Measurements from ENCODE around the gene ZNF580. TPM values are rescaled to one million over a fixed set of nuclear protein-coding genes. Genes with fewer than 3 reads are reported as not detected.

Gene ZNF580
- total and polyA plus RNA-seq, 2 of the 13 experiments (the other 11 are each of a cell fraction or from before 2014, with no cell fraction given): 4.4 to 6.0 TPM

DNA sequence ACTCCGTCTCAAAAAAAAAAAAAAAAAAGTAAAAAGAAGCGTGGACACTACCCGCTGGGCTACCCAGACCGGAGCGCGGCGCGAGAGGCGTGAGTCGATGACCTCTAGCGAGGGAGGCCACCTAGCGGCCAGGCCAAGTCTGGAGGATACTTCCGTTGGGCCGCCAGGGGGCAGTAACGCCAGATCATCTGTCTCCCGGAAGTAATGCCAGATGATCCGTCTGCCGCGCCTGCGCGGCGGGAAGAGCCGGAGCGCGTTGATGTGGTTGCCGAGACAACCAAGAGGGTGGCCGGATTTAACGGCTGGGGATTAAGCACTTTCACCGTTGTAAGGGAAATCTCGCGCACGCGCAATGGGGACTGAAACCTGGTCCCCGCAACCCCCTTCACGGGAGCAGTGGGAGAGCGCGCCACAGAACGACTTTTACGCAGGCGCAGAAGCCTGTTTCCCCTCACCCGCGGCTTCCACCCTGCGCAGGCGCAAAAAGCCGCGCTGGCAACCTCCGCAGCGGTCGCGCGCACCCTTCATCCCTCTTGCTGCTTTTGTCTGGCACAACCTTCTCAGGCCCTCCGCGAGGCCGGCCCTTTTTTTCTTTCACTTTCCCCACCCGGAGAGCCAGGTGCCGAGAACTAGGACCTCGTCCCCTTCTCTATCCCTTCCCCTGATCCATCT, 13.0 kb downstream of the ZNF580 start (continued):
- TF ChIP-seq FOXK2 (IDR thresholded peaks at IDR 0.05) (no peak), ONECUT2 (CRISPR knock-in tag; IDR thresholded peaks at IDR 0.05) (no peak), JARID2 (CRISPR knock-in tag; IDR thresholded peaks at IDR 0.05; ENCODE audit: insufficient replicate concordance) (no peak), ZBTB42 (CRISPR knock-in tag; IDR thresholded peaks at IDR 0.05) (peak; percentile 35; the same call in 1 of the 2 replicates), NFIC (IDR thresholded peaks at IDR 0.05; ENCODE audit: low read length) (no peak), DMAP1 (CRISPR knock-in tag; IDR thresholded peaks at IDR 0.05) (peak; percentile 87), FOXA3 (CRISPR knock-in tag; IDR thresholded peaks at IDR 0.05) (peak; percentile 67), DNMT1 (CRISPR knock-in tag; IDR thresholded peaks at IDR 0.05) (no peak), KLF11 (CRISPR knock-in tag; IDR thresholded peaks at IDR 0.05) (no peak), CBX1 (IDR thresholded peaks at IDR 0.05; ENCODE audit: low read depth) (no peak), MEF2D (CRISPR knock-in tag; IDR thresholded peaks at IDR 0.05) (no peak), TBX3 (IDR thresholded peaks at IDR 0.05; ENCODE audit: borderline replicate concordance) (peak; percentile 24; the same call in 1 of the 2 replicates), ATF1 (CRISPR knock-in tag; IDR thresholded peaks at IDR 0.05) (no peak), ISL2 (CRISPR knock-in tag; IDR thresholded peaks at IDR 0.05) (no peak; the same call in 1 of the 2 replicates), PPARG (CRISPR knock-in tag; conservative IDR thresholded peaks at IDR 0.05) (no peak)
- TF ChIP-seq, protein P1, sequence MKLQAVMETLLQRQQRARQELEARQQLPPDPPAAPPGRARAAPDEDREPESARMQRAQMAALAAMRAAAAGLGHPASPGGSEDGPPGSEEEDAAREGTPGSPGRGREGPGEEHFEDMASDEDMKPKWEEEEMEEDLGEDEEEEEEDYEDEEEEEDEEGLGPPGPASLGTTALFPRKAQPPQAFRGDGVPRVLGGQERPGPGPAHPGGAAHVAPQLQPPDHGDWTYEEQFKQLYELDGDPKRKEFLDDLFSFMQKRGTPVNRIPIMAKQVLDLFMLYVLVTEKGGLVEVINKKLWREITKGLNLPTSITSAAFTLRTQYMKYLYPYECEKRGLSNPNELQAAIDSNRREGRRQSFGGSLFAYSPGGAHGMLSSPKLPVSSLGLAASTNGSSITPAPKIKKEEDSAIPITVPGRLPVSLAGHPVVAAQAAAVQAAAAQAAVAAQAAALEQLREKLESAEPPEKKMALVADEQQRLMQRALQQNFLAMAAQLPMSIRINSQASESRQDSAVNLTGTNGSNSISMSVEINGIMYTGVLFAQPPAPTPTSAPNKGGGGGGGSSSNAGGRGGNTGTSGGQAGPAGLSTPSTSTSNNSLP (IDR thresholded peaks at IDR 0.05; ENCODE audit: low read depth, low read length): peak; percentile 81
- TF ChIP-seq, protein P2, sequence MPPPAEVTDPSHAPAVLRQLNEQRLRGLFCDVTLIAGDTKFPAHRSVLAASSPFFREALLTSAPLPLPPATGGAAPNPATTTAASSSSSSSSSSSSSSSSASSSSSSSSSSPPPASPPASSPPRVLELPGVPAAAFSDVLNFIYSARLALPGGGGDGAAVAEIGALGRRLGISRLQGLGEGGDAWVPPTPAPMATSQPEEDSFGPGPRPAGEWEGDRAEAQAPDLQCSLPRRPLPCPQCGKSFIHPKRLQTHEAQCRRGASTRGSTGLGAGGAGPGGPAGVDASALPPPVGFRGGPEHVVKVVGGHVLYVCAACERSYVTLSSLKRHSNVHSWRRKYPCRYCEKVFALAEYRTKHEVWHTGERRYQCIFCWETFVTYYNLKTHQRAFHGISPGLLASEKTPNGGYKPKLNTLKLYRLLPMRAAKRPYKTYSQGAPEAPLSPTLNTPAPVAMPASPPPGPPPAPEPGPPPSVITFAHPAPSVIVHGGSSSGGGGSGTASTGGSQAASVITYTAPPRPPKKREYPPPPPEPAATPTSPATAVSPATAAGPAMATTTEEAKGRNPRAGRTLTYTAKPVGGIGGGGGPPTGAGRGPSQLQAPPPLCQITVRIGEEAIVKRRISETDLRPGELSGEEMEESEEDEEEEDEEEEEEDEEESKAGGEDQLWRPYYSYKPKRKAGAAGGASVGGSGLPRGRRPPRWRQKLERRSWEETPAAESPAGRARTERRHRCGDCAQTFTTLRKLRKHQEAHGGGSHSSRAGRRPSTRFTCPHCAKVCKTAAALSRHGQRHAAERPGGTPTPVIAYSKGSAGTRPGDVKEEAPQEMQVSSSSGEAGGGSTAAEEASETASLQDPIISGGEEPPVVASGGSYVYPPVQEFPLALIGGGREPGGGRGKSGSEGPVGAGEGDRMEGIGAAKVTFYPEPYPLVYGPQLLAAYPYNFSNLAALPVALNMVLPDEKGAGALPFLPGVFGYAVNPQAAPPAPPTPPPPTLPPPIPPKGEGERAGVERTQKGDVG (CRISPR knock-in tag; IDR thresholded peaks at IDR 0.05; ENCODE audit: borderline replicate concordance): 0 out of 2 replicates have a peak, but pooled peaks have one; percentile 18
- TF ChIP-seq, protein P3, sequence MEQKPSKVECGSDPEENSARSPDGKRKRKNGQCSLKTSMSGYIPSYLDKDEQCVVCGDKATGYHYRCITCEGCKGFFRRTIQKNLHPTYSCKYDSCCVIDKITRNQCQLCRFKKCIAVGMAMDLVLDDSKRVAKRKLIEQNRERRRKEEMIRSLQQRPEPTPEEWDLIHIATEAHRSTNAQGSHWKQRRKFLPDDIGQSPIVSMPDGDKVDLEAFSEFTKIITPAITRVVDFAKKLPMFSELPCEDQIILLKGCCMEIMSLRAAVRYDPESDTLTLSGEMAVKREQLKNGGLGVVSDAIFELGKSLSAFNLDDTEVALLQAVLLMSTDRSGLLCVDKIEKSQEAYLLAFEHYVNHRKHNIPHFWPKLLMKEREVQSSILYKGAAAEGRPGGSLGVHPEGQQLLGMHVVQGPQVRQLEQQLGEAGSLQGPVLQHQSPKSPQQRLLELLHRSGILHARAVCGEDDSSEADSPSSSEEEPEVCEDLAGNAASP (CRISPR knock-in tag; IDR thresholded peaks at IDR 0.05; ENCODE audit: borderline replicate concordance): peak; percentile 48
- TF ChIP-seq, protein P4, sequence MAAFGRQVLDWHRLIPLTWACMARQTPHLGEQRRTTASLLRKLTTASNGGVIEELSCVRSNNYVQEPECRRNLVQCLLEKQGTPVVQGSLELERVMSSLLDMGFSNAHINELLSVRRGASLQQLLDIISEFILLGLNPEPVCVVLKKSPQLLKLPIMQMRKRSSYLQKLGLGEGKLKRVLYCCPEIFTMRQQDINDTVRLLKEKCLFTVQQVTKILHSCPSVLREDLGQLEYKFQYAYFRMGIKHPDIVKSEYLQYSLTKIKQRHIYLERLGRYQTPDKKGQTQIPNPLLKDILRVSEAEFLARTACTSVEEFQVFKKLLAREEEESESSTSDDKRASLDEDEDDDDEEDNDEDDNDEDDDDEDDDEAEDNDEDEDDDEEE (CRISPR knock-in tag; IDR thresholded peaks at IDR 0.05): peak; percentile 53; the same call in 1 of the 2 replicates
- TF ChIP-seq, protein P5, sequence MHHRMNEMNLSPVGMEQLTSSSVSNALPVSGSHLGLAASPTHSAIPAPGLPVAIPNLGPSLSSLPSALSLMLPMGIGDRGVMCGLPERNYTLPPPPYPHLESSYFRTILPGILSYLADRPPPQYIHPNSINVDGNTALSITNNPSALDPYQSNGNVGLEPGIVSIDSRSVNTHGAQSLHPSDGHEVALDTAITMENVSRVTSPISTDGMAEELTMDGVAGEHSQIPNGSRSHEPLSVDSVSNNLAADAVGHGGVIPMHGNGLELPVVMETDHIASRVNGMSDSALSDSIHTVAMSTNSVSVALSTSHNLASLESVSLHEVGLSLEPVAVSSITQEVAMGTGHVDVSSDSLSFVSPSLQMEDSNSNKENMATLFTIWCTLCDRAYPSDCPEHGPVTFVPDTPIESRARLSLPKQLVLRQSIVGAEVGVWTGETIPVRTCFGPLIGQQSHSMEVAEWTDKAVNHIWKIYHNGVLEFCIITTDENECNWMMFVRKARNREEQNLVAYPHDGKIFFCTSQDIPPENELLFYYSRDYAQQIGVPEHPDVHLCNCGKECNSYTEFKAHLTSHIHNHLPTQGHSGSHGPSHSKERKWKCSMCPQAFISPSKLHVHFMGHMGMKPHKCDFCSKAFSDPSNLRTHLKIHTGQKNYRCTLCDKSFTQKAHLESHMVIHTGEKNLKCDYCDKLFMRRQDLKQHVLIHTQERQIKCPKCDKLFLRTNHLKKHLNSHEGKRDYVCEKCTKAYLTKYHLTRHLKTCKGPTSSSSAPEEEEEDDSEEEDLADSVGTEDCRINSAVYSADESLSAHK (CRISPR knock-in tag; IDR thresholded peaks at IDR 0.05; ENCODE audit: borderline replicate concordance): no peak
